ENCODE results near the gene IFT25.

Gene IFT25

DNA sequence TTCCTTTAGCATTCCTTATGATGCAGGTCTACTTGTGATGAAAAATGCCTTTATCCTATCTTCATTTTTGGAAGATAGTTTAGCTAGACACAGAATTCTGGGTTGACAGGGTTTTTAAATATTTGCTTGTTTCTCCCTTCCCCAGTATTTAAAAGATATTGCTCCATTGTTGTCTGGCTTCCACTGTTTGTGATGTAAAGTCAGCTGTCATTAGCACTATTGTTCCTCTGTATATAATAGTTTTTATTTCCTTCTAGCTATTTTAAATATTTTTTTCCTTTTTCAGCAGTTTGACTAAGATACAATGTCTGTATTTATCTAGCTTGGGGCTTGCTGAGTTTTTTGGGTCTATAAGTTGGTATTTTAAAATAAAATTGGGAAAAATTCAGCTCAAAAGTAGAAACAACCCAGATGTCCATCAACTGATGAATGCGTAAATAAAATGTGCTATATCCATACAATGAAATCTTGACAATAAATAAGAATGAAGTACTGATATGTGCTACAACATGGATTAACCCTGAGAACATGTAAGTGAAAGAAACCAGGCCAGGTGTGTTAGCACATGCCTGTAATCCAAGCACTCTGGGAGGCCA lies 11.2 kb downstream of the IFT25 start:
- in situ Hi-C loops (cut with MboI; ENCODE audit: low sequenced_read_pairs) = no loop called here

DNA sequence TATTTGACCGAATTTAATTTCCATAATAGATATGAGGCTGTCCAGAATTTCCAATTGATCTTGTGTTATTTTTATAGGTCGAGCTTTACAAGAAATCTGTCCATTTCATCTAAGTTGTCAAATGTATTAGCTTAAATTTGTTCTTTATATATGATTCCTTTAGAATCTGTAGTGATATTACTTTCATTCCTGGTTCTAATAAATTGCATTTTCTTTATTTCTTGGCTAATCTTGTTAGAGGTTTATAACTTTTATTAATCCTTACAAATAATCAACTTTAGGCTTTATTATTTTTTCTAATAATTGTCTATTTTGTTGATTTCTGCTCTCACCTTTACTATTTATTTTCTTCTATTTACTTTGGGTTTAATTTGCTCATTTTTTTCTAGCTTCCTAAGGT lies 14.0 kb downstream of the IFT25 start:
- in situ Hi-C loops (cut with MboI; ENCODE audit: low sequenced_read_pairs) = no loop called here

DNA sequence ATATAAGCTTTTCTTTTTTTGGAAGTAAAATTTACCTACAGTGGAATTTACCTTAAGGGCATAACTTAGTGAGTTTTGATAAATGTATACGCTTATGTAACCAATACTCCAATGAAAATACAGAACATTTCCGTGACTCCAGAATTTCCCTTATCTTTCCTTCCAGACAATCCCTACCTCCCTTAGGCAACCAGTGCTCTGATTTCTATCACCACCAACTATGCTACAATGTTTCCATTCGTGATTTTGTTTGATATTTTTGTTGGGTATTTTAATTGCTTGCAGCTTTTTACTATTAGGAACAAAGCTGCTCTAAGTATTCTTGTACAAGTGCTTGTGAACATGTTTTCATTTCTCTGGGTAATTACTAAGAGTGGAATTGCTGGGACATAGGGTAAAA lies 14.6 kb downstream of the IFT25 start:
- in situ Hi-C loops (cut with MboI; ENCODE audit: low sequenced_read_pairs) = no loop called here

GRCh38 chr1:53929246-53929960 lies 16.1 kb downstream of the IFT25 start:
- in situ Hi-C loops (cut with MboI; ENCODE audit: low sequenced_read_pairs) = no loop called here

GRCh38 chr1:53927376-53927881 lies 18.1 kb downstream of the IFT25 start:
- in situ Hi-C loops (cut with MboI; ENCODE audit: low sequenced_read_pairs) = no loop called here

- in situ Hi-C loops (cut with MboI; ENCODE audit: low sequenced_read_pairs) = no loop called here
These were observed 25.8 kb downstream of the IFT25 start for GRCh38 chr1:53919675-53920066.

DNA sequence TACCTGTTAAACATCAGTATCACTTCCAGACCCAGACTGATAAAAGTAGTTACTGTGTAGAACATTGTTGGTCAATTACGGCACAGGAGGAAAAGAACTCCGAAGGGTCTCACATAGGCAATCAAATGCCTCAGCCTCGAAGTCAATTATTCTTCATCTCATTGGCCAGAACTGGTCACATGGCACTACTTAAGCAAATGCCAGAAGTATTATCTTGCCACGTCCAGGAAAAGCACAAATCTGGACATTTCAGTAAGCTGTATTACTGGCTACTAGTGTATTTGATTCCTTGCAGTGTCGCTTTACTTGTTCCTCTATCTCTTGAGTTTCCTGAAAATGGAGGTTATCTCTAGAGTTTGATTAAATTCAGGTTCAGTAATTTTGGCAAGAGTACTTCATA lies 27.2 kb downstream of the IFT25 start:
- in situ Hi-C loops (cut with MboI; ENCODE audit: low sequenced_read_pairs) = no loop called here

DNA sequence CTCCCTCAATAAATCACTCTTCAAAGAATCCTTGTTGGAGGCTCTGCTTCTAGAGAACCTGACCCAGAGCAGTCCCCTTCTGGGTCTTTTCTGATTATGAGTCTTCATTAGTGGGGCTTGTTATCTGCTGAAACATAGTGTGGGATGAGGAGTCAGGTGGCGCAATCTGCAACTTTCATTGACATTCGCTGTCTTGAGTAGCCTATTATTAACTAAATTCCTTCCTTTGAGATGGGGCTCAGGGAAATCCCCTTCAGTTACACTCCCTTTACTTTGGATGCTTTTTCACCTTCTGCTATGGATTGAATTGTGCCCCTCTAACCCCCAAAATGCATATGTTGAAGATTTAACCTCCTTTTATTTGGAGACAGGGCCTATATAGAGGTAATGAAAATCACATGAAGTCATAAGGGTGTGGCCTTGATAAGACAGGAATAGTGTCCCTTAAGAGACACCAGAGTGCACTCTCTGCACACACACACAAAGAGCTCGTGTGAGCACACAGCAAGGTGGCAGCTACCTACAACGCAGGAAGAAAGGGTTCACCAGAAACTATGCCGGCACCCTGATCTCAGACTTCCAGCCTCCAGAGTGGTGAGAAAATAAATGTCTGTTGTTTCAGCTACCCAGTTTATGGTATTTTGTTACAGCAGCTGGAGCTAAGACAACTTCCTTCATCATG lies 32.0 kb downstream of the IFT25 start:
- in situ Hi-C loops (cut with MboI; ENCODE audit: low sequenced_read_pairs) = no loop called here

DNA sequence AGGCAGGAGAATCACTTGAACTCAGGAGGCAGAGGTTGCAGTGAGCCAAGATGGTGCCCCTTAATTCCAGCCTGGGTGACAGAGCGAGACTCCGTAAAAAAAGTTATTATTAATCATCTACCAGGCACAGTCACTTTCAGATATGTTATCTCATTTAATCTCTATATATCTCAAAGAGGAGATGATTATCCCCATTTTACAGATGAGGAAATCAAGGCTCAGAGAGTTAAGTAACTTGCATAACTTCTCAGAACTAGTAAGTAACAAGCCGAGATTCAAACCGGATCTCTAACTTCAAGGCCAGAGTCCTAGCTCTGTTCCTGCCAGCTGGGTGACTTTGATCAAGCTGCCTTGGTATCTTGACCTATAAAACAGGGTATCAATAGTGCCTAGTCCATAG lies 34.1 kb downstream of the IFT25 start:
- in situ Hi-C loops (cut with MboI; ENCODE audit: low sequenced_read_pairs) = no loop called here

GRCh38 chr1:53909946-53910345 lies 35.6 kb downstream of the IFT25 start:
- in situ Hi-C loops (cut with MboI; ENCODE audit: low sequenced_read_pairs) = no loop called here

GRCh38 chr1:53906121-53906520 lies 39.4 kb downstream of the IFT25 start:
- in situ Hi-C loops (cut with MboI; ENCODE audit: low sequenced_read_pairs) = no loop called here

- in situ Hi-C loops (cut with MboI; ENCODE audit: low sequenced_read_pairs) = no loop called here
These were observed 40.0 kb downstream of the IFT25 start for GRCh38 chr1:53905509-53905908.

DNA sequence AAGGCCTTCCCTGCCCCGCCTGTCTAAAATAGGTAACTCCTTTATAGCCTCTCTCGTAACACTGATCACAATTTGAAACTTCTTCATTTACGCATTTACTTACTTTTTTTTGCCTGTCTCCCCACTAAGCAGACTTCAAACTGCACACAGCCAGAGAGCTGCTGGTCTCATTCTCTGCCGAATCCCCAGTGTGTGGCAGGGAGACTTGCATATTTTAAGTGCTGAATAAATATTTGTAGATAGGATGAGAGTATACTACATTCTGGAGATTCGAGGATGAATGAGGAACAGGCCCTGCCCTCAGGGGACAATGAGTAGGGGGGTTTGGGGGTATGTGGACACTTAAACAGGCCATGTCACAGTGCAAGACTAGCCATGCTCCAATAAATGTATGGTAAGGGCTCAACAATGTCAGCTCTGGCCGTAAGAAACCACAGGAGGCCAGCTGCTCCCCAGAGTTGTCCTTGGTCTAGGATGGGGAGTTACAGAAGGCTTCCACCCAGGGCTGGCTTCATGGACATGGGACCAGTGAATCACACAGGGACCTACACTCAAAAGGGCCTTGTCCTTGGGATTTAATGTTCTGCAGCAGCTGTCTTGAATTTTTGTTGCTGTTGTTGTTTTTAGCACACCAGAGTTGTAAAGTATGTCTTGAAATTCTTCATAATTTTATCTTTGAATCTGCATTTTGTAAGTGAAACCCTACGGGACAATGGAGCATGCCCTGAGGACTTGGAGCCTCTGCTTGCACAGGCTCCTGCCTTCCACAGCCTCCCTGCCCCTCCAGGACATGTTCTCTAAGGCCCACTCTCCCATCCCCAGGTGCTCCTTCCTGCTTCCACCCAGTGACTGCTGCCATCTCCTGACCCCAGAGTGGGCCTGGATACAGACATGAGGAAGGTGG lies 43.0 kb downstream of the IFT25 start:
- in situ Hi-C loops (cut with MboI; ENCODE audit: low sequenced_read_pairs) = no loop called here

DNA sequence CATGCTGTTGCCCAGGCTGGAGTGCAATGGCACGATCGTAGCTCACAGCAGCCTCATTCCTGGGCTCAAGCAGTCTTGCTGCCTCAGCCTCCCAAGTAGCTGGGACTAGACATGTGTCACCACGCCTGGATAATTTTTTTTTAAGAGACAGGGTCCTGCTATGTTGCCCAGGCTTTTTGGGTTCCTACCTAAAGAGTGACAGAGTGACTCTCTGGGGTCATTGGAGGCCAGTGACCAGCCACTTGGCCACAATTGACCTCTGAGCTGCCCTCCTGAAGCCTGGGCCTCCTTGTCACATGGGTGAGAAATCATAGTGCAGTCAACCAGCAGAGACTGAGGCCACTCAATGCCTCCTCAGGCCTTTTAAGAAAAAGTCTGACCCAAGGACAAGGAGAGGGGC lies 45.8 kb downstream of the IFT25 start:
- in situ Hi-C loops (cut with MboI; ENCODE audit: low sequenced_read_pairs) = no loop called here

DNA sequence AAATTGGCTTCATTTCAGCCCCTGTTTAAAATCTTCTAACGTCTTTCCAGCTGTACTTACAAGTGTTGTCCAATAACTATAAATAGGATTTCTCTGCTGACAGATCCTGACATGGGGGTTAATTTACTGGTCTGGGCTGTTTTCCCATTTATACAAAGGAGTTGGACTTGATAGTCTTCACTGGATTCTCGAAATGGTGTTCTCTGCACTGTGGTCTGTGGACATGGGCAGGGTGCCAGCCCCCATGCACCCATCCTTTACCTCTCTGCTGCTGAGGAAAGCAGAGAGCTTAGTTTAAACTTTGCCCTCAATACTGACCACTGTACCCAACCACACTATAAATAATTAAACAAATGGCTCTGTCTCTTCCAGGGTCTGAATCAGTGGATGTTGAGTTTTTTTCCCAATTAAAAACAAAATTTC lies 46.3 kb downstream of the IFT25 start:
- in situ Hi-C loops (cut with MboI; ENCODE audit: low sequenced_read_pairs) = no loop called here

DNA sequence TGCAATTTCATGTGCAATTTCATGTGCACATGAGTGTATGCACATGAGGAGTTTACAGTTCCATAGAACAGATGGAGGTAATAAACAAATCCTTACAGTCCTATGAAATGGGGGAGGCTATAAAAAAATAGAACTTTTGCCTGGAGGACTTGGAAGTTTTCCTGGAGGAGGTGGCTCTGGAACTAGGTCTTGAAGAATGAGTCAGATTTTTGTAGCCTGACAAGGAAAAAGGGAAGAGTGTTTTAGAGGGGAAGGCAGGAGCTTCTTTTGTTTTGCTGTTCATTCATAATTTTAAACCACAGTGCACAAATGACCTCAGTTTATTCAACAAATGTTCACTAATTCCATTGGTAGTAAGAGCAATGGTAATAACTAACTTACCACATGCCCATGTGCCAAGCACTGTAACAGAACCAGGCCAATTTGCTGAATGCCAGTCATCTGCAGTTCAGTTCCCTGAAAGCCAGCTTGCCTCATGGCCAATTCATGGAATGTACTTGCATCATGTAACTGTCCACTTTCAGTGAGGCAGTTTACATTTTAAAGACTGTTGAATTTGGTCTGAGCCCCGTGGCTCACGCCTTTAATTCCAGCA lies 48.8 kb downstream of the IFT25 start:
- in situ Hi-C loops (cut with MboI; ENCODE audit: low sequenced_read_pairs) = no loop called here

- in situ Hi-C loops (cut with MboI; ENCODE audit: low sequenced_read_pairs) = no loop called here
These were observed 50.1 kb downstream of the IFT25 start for GRCh38 chr1:53895421-53895820.

- in situ Hi-C loops (cut with MboI; ENCODE audit: low sequenced_read_pairs) = no loop called here
These were observed 50.9 kb downstream of the IFT25 start for GRCh38 chr1:53894644-53895043.

DNA sequence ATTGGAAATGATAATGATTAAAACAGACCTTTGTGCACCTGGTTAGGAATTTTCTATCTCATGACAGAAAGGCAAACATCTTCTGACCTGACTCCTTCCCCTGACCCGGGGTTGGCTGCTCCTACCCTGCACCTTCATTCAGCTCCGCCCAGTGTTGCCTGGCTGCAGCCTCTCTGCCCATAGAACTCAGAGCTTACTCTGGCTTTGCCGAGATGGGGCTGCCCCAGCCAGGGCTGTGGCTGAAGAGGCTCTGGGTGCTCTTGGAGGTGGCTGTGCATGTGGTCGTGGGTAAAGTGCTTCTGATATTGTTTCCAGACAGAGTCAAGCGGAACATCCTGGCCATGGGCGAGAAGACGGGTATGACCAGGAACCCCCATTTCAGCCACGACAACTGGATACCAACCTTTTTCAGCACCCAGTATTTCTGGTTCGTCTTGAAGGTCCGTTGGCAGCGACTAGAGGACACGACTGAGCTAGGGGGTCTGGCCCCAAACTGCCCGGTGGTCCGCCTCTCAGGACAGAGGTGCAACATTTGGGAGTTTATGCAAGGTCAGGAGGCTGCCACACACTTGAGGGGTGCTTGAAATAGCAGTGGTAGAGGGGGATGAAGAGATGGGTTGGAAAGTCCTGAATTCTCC lies 51.4 kb downstream of the IFT25 start, which contains the start of gene DIO1:
TSS of gene DIO1 (plus strand) at position 189 of the 638 bp plus-strand sequence. CDS start at position 213, 24 bp downstream.
- in situ Hi-C loops (cut with MboI; ENCODE audit: low sequenced_read_pairs) = no loop called here

GRCh38 chr1:53892911-53893310 lies 52.6 kb downstream of the IFT25 start:
- in situ Hi-C loops (cut with MboI; ENCODE audit: low sequenced_read_pairs) = no loop called here
